Neuronal stem cell (in vitro differentiated cells): ENCODE data around the gene CLK3.

ENCODE experiments used
- DNase-seq: peaks from one replicate; pipeline ENCODE4 v3.0.0-alpha.2; 2013; ENCODE audit warnings: low spot score
- H2AFZ ChIP-seq: one replicate; pipeline ENCODE4 v1.6.1; 2013; ENCODE audit warnings: mild to moderate bottlenecking, low read length, inconsistent platforms
- H2AK5ac ChIP-seq: 2 replicates; pipeline ENCODE4 v1.6.1; 2013; ENCODE audit warnings: low read depth, mild to moderate bottlenecking, inconsistent platforms, low read length, moderate library complexity, mixed read lengths
- H2BK120ac ChIP-seq: 2 replicates; pipeline ENCODE4 v1.6.1; 2013; ENCODE audit warnings: low read depth, mild to moderate bottlenecking, inconsistent platforms, low read length, moderate library complexity, mixed read lengths
- H2BK12ac ChIP-seq: one replicate; pipeline ENCODE4 v1.6.1; 2013; ENCODE audit warnings: low read length, inconsistent platforms
- H2BK15ac ChIP-seq: 2 replicates; pipeline ENCODE4 v1.6.1; 2013; ENCODE audit warnings: mild to moderate bottlenecking, low read length, inconsistent platforms, mixed read lengths
- H2BK5ac ChIP-seq: one replicate; pipeline ENCODE4 v1.6.1; 2013; ENCODE audit warnings: inconsistent platforms, mild to moderate bottlenecking, low read length, moderate library complexity
- H3K14ac ChIP-seq: one replicate; pipeline ENCODE4 v1.6.1; 2013; ENCODE audit warnings: low read length, inconsistent platforms
- H3K18ac ChIP-seq: 2 replicates; pipeline ENCODE4 v1.6.1; 2013; ENCODE audit warnings: low read length, inconsistent platforms
- H3K23ac ChIP-seq: 2 replicates; pipeline ENCODE4 v1.6.1; 2013; ENCODE audit warnings: low read depth, mild to moderate bottlenecking, mixed read lengths, low read length, inconsistent platforms; ENCODE audit not compliant: poor library complexity
- H3K27ac ChIP-seq: replicated peaks from 3 replicates; pipeline ENCODE4 v1.5.1; 2013; ENCODE audit warnings: low read length, inconsistent platforms
- H3K27me3 ChIP-seq, 3 experiments: 2 replicates each; pipeline ENCODE4 v1.6.1; 2013; ENCODE audit warnings: low read length in 3 of 3, mild to moderate bottlenecking in 2 of 3, inconsistent platforms in 1 of 3, low read depth in 1 of 3, mixed read lengths in 1 of 3, moderate library complexity in 1 of 3; ENCODE audit not compliant: control insufficient read depth in 3 of 3, insufficient read depth in 3 of 3
- H3K36me3 ChIP-seq, 2 donors: replicated peaks in 1 of 2; 2 replicates each; pipeline ENCODE4 v1.6.1; 2013; ENCODE audit warnings: low read length in 2 of 2; ENCODE audit not compliant: control insufficient read depth in 2 of 2, insufficient read depth in 2 of 2
- H3K4ac ChIP-seq: 2 replicates; pipeline ENCODE4 v1.6.1; 2013; ENCODE audit warnings: inconsistent platforms, mild to moderate bottlenecking, low read length, moderate library complexity
- H3K4me1 ChIP-seq, 2 donors: 1 replicate in 1 of 2; 2 replicates in 1 of 2; pipeline ENCODE4 v1.6.1; 2013; ENCODE audit warnings: low read length in 2 of 2, low read depth in 1 of 2; ENCODE audit not compliant: control insufficient read depth in 2 of 2, insufficient read depth in 1 of 2
- H3K4me2 ChIP-seq: one replicate; pipeline ENCODE4 v1.6.1; 2013; ENCODE audit warnings: mild to moderate bottlenecking, low read length, inconsistent platforms; ENCODE audit not compliant: insufficient read depth, poor library complexity, severe bottlenecking
- H3K4me3 ChIP-seq, 2 donors: 2 replicates each; pipeline ENCODE4 v1.5.1; 2013; ENCODE audit warnings: low read length in 2 of 2, mild to moderate bottlenecking in 2 of 2, inconsistent platforms in 1 of 2, moderate library complexity in 1 of 2
- H3K79me1 ChIP-seq: one replicate; pipeline ENCODE4 v1.6.1; 2013; ENCODE audit warnings: low read depth, mild to moderate bottlenecking, inconsistent platforms, low read length, moderate library complexity
- H3K9ac ChIP-seq: one replicate; pipeline ENCODE4 v1.6.1; 2013; ENCODE audit warnings: mild to moderate bottlenecking, low read depth, low read length, inconsistent platforms; ENCODE audit not compliant: poor library complexity
- H3K9me3 ChIP-seq, 2 donors: replicated peaks in 1 of 2; 2 replicates each; pipeline versions ENCODE3 to v1.6.1; 2013; ENCODE audit warnings: low read length in 2 of 2, mild to moderate bottlenecking in 2 of 2, inconsistent platforms in 1 of 2, low read depth in 1 of 2, mixed read lengths in 1 of 2, moderate library complexity in 1 of 2; ENCODE audit not compliant: control insufficient read depth in 2 of 2, insufficient read depth in 1 of 2
- H4K8ac ChIP-seq: one replicate; pipeline ENCODE4 v1.6.1; 2013; ENCODE audit warnings: low read depth, mild to moderate bottlenecking, inconsistent platforms, low read length, moderate library complexity
- H4K91ac ChIP-seq: one replicate; pipeline ENCODE4 v1.6.1; 2013; ENCODE audit warnings: low read length, low read depth, mild to moderate bottlenecking, inconsistent platforms; ENCODE audit not compliant: poor library complexity
- WGBS, 2 donors: extraction: QIAGEN DNeasy Blood & Tissue Kit; methylation state at CpG; one replicate each; pipeline ENCODE4 v1.1.7; 2013; ENCODE audit warnings: missing lambda C conversion rate in 2 of 2, mixed read lengths in 1 of 2; ENCODE audit not compliant: insufficient read length in 2 of 2, insufficient replicate concordance in 1 of 2; ENCODE audit errors: extremely low coverage in 2 of 2; 5-methylcytosine and 5-hydroxymethylcytosine counted together

The CLK3 gene

GRCh38 chr15:74641151-74641550 is 25.5 kb downstream of the CLK3 start:
- no peak overlapping the region for H3K9ac ChIP-seq
- H3K36me3 ChIP-seq, result peaks cover 16 to 70% of the 10 kb centered on the region in 2 donors
- no peak overlapping the region for H2AK5ac ChIP-seq
- no peak overlapping the region for H4K91ac ChIP-seq
- DNase-seq, result no peak
- no CpG with 5 or more reads among the region's 1 CpG for WGBS, 2 donors
- H3K4me1 ChIP-seq, result peaks cover 8 to 10% of the 10 kb centered on the region in 2 donors
- no peak overlapping the region for H3K23ac ChIP-seq
- peaks cover 3% of the 10 kb centered on the region for H3K79me1 ChIP-seq
- H3K4me2 ChIP-seq, result no peak overlapping the region
- H3K9me3 ChIP-seq, result no peaks in the 10 kb centered on the region
- H3K4ac ChIP-seq, result no peak overlapping the region
- H2BK12ac ChIP-seq, result no peak overlapping the region
- H2AFZ ChIP-seq, result no peak overlapping the region
- no peaks in the 10 kb centered on the region for H3K27me3 ChIP-seq
- no peak overlapping the region for H4K8ac ChIP-seq
- no peak overlapping the region for H2BK15ac ChIP-seq
- H2BK120ac ChIP-seq, result no peak overlapping the region
- H3K18ac ChIP-seq, result no peak overlapping the region
- no peak overlapping the region for H3K4me3 ChIP-seq
- H3K14ac ChIP-seq, result no peak overlapping the region
- H3K27ac ChIP-seq, result no peak overlapping the region
- H2BK5ac ChIP-seq, result no peak overlapping the region

- Histone ChIP-seq H3K9ac (no peak overlapping the region), H3K14ac (no peak overlapping the region), H3K18ac (no peak overlapping the region), H2BK5ac (no peak overlapping the region), H3K9me3 (no peaks in the 10 kb centered on the region), H4K8ac (no peak overlapping the region), H3K4me1 (peaks cover 8 to 10% of the 10 kb centered on the region in 2 donors), H2BK12ac (no peak overlapping the region), H3K4me3 (no peak overlapping the region), H3K79me1 (peaks cover 3% of the 10 kb centered on the region), H3K27me3 (no peaks in the 10 kb centered on the region), H2AK5ac (no peak overlapping the region), H3K4ac (no peak overlapping the region), H3K4me2 (no peak overlapping the region), H3K27ac (no peak overlapping the region), H2AFZ (no peak overlapping the region), H2BK120ac (no peak overlapping the region), H3K36me3 (peaks cover 12 to 60% of the 10 kb centered on the region in 2 donors), H2BK15ac (no peak overlapping the region), H3K23ac (no peak overlapping the region), H4K91ac (no peak overlapping the region)
- WGBS, 2 donors, result no CpG with 5 or more reads among the region's 4 CpGs
- DNase-seq, result no peak
These were observed 26.7 kb downstream of the CLK3 start for GRCh38 chr15:74642348-74642733.

- H3K4ac ChIP-seq, result no peak overlapping the region
- H3K36me3 ChIP-seq, result peaks cover 10 to 59% of the 10 kb centered on the region in 2 donors
- H2AFZ ChIP-seq, result no peak overlapping the region
- H4K8ac ChIP-seq, result no peak overlapping the region
- H3K4me3 ChIP-seq, result no peak overlapping the region
- no peak overlapping the region for H3K27ac ChIP-seq
- no peak overlapping the region for H2AK5ac ChIP-seq
- no peak overlapping the region for H3K9ac ChIP-seq
- no peak overlapping the region for H2BK120ac ChIP-seq
- no peak overlapping the region for H4K91ac ChIP-seq
- no CpG with 5 or more reads among the region's 11 CpGs for WGBS, 2 donors
- H3K4me2 ChIP-seq, result no peak overlapping the region
- DNase-seq, result no peak
- H2BK15ac ChIP-seq, result no peak overlapping the region
- no peaks in the 10 kb centered on the region for H3K27me3 ChIP-seq
- no peak overlapping the region for H3K14ac ChIP-seq
- peaks cover 8 to 10% of the 10 kb centered on the region in 2 donors for H3K4me1 ChIP-seq
- no peaks in the 10 kb centered on the region for H3K9me3 ChIP-seq
- H3K18ac ChIP-seq, result no peak overlapping the region
- H2BK12ac ChIP-seq, result no peak overlapping the region
- H3K23ac ChIP-seq, result no peak overlapping the region
- no peak overlapping the region for H2BK5ac ChIP-seq
- H3K79me1 ChIP-seq, result peaks cover 3% of the 10 kb centered on the region
These were observed 27.4 kb downstream of the CLK3 start for GRCh38 chr15:74642734-74643664.

- Histone ChIP-seq H2BK15ac (no peak overlapping the region), H3K27ac (no peak overlapping the region), H3K4me2 (no peak overlapping the region), H3K36me3 (peaks cover 10 to 58% of the 10 kb centered on the region in 2 donors), H2AFZ (no peak overlapping the region), H3K18ac (no peak overlapping the region), H4K8ac (no peak overlapping the region), H3K4me1 (peaks cover 8 to 10% of the 10 kb centered on the region in 2 donors), H3K9me3 (no peaks in the 10 kb centered on the region), H2BK5ac (no peak overlapping the region), H3K9ac (no peak overlapping the region), H3K79me1 (peaks cover 3% of the 10 kb centered on the region), H3K14ac (no peak overlapping the region), H3K4ac (no peak overlapping the region), H3K4me3 (no peak overlapping the region), H3K23ac (no peak overlapping the region), H2BK12ac (no peak overlapping the region), H4K91ac (no peak overlapping the region), H2AK5ac (no peak overlapping the region), H2BK120ac (no peak overlapping the region), H3K27me3 (no peaks in the 10 kb centered on the region)
- no peak for DNase-seq
- WGBS, 2 donors, result no CpG with 5 or more reads among the region's 2 CpGs
These were observed 28.1 kb downstream of the CLK3 start for GRCh38 chr15:74643665-74644204.
